HepG2 (cell line): ENCODE data around the gene CD163L1. TPM values are rescaled to one million over a fixed set of nuclear protein-coding genes. Genes with fewer than 3 reads are reported as not detected.

Source experiments
- ATAC-seq: fragments of 200-7000 bp; cut with Tn5 transposase; 3 replicates; pipeline ENCODE4 v1.9.1; 2020; ENCODE audit warnings: mild to moderate bottlenecking, moderate library complexity
- BruUV-seq: library from RNA; stranded (reverse); fragments of 400-500 nt; replicated peaks from 2 replicates; lab custom pipeline; 2021; lab: Mats Ljungman, UMichigan
- CTCF ChIA-PET: fragments of 300-600 bp; formaldehyde crosslinking; extraction: SDS; loops from one replicate; lab custom pipeline; 2021; ENCODE audit warnings: low total read pairs, inconsistent platforms, low intra/inter-chr PET ratio; lab: Yijun Ruan, JAX
- POLR2A ChIA-PET: fragments of 350-600 bp; sonication (Branson Sonifier 250); formaldehyde crosslinking; loops from one replicate; lab custom pipeline; 2020; ENCODE audit warnings: antibody characterized with exemption, inconsistent platforms; lab: Yijun Ruan, JAX
- DNase-seq: peaks from one replicate; pipeline ENCODE4 v3.0.0-alpha.2; 2015; ENCODE audit warnings: low spot score
- FAIRE-seq: peaks from 3 replicates; lab custom pipeline; 2011; peaks lifted over from hg19 to GRCh38; lab: Jason Lieb, UNC
- H2AFZ ChIP-seq: one replicate; pipeline ENCODE4 v1.6.1; 2011; ENCODE audit warnings: low read length, inconsistent platforms
- H3K27ac ChIP-seq: fragments of 300-600 bp; 3 replicates; pipeline ENCODE4 v1.8.0; 2011; ENCODE audit warnings: mixed run types, mild to moderate bottlenecking, mixed read lengths, low read length, inconsistent platforms; ENCODE audit not compliant: insufficient read depth; ENCODE audit errors: extremely low read length
- H3K27me3 ChIP-seq, 2 experiments: fragments of 200-600 bp in 1 of 2; 2 replicates in 1 of 2; 3 replicates in 1 of 2; pipeline versions ENCODE4 v1.6.0 to v1.8.0; 2011; ENCODE audit warnings: low read length in 2 of 2, mild to moderate bottlenecking in 2 of 2, moderate library complexity in 2 of 2, inconsistent platforms in 1 of 2; ENCODE audit not compliant: insufficient read depth in 2 of 2, control insufficient read depth in 1 of 2
- H3K36me3 ChIP-seq, 2 experiments: fragments of 200-600 bp in 1 of 2; replicated peaks in 1 of 2; 2 replicates in 1 of 2; 3 replicates in 1 of 2; pipeline versions ENCODE4 v1.5.1 to v1.8.0; 2011; ENCODE audit warnings: low read length in 2 of 2, inconsistent platforms in 1 of 2; ENCODE audit not compliant: insufficient read depth in 2 of 2, control insufficient read depth in 1 of 2
- H3K4me1 ChIP-seq: 2 replicates; pipeline ENCODE4 v1.5.1; 2012; ENCODE audit warnings: low read length, inconsistent platforms; ENCODE audit not compliant: insufficient read depth
- H3K4me2 ChIP-seq: 2 replicates; pipeline ENCODE4 v1.6.0; 2011; ENCODE audit warnings: low read depth, low read length, inconsistent platforms
- H3K4me3 ChIP-seq, 3 experiments: fragments of 200-600 bp in 1 of 3; sonication (generic), shearing (Covaris generic) in 1 of 3; replicated peaks in 1 of 3; 2 replicates each; pipeline ENCODE4 v1.5.1; 2011 to 2016; ENCODE audit warnings: low read length in 3 of 3, inconsistent platforms in 2 of 3, low read depth in 2 of 3, mild to moderate bottlenecking in 2 of 3, control low read depth in 1 of 3, mixed read lengths in 1 of 3; ENCODE audit not compliant: insufficient read depth in 1 of 3
- H3K79me2 ChIP-seq: one replicate; pipeline ENCODE4 v1.6.1; 2011; ENCODE audit warnings: low read length, inconsistent platforms; ENCODE audit not compliant: insufficient read depth
- H3K9ac ChIP-seq: 2 replicates; pipeline ENCODE4 v1.6.0; 2011; ENCODE audit warnings: mild to moderate bottlenecking, low read depth, low read length, inconsistent platforms; ENCODE audit not compliant: insufficient read depth
- H3K9me3 ChIP-seq: 2 replicates; pipeline ENCODE4 v1.5.1; 2012; ENCODE audit warnings: mild to moderate bottlenecking, low read length
- H4K20me1 ChIP-seq: 2 replicates; pipeline ENCODE4 v1.6.0; 2011; ENCODE audit warnings: inconsistent platforms, mild to moderate bottlenecking, low read length, moderate library complexity; ENCODE audit not compliant: insufficient read depth
- FOSL2 ChIP-seq: sonication (generic); formaldehyde crosslinking; IDR thresholded peaks from 2 replicates; pipeline ENCODE4 v1.4.0; 2020; ENCODE audit warnings: missing genetic modification reagents
- MBD4 ChIP-seq: IDR thresholded peaks from 2 replicates; pipeline ENCODE4 v1.6.1; 2012; ENCODE audit warnings: low read length, inconsistent platforms, borderline replicate concordance
- SMC3 ChIP-seq: IDR thresholded peaks from 2 replicates; pipeline ENCODE4 v1.6.1; 2011; ENCODE audit warnings: low read length, improper control_type of control experiment
- TRIM22 ChIP-seq: fragments of 450-650 bp; IDR thresholded peaks from 2 replicates; pipeline ENCODE4 v1.6.1; 2017
- ZFP62 ChIP-seq: sonication (generic); formaldehyde crosslinking; IDR thresholded peaks from 2 replicates; pipeline ENCODE4 v1.4.0; 2020; ENCODE audit warnings: missing genetic modification reagents
- ZNF644 ChIP-seq: IDR thresholded peaks from 2 replicates; pipeline ENCODE4 v1.6.1; 2016; ENCODE audit warnings: low read depth
- ZNF678 ChIP-seq: sonication (generic); formaldehyde crosslinking; IDR thresholded peaks from 2 replicates; pipeline ENCODE4 v1.4.0; 2020; ENCODE audit warnings: mild to moderate bottlenecking, missing genetic modification reagents
- ZSCAN12 ChIP-seq: sonication (generic); formaldehyde crosslinking; IDR thresholded peaks from 2 replicates; pipeline ENCODE4 v1.9.0; 2021; ENCODE audit warnings: mild to moderate bottlenecking, missing genetic modification reagents
- WGBS: methylation state at CpG from one replicate; pipeline ENCODE4 v1.1.6; 2017; ENCODE audit warnings: low lambda C conversion rate; 5-methylcytosine and 5-hydroxymethylcytosine counted together
- in situ Hi-C: cut with HindIII; loops from 2 replicates; pipeline ENCODE4 v1.10.0; 2017; ENCODE audit warnings: low pct_unique_long_range_greater_than_20kb; ENCODE audit not compliant: extremely low pct_ligation_motif_present
- intact Hi-C: fragments of 100-400 bp; cut with micrococcal nuclease; formaldehyde crosslinking; loops from one replicate; pipeline ENCODE4 v1.10.0; 2022; ENCODE audit not compliant: unreplicated experiment
- polyA plus RNA-seq, 8 experiments: library from polyadenylated mRNA; depleted of rRNA in 3 of 8; stranded (reverse) in 7 of 8; unstranded in 1 of 8; fragments of >200 nt; fragmentation: Illumina TruSeq in 4 of 8; extraction: Trizol in 4 of 8; gene quantifications; 2 replicates each; pipeline versions ENCODE4 v1.2.1 to v1.2.3, GENCODE V29; 2011 to 2016; ENCODE audit warnings: low read depth in 4 of 8, missing spikeins in 1 of 8, mixed read lengths in 1 of 8; ENCODE audit not compliant: insufficient read depth in 1 of 8
- total RNA-seq, 5 experiments: library from RNA; depleted of rRNA; stranded (reverse); fragments of >200 nt; fragmentation: Illumina TruSeq; extraction: Trizol; gene quantifications; 2 replicates each; pipeline ENCODE4 v1.2.3, GENCODE V29; 2016; ENCODE audit warnings: low read depth in 1 of 5
- TF ChIP-seq, protein P1 (sequence below): IDR thresholded peaks from 2 replicates; pipeline ENCODE4 v1.6.1; 2016; ENCODE audit warnings: missing compliant biosample characterization, missing genetic modification reagents, borderline replicate concordance
- TF ChIP-seq, protein P2 (sequence below): sonication (generic); formaldehyde crosslinking; IDR thresholded peaks from 2 replicates; pipeline ENCODE4 v1.8.0; 2022; ENCODE audit warnings: low read depth, missing genetic modification reagents

Gene CD163L1
- total and polyA plus RNA-seq, 2 of the 13 experiments (the other 11 are each of a cell fraction or from before 2014, with no cell fraction given) = 3.4 to 6.8 TPM

DNA sequence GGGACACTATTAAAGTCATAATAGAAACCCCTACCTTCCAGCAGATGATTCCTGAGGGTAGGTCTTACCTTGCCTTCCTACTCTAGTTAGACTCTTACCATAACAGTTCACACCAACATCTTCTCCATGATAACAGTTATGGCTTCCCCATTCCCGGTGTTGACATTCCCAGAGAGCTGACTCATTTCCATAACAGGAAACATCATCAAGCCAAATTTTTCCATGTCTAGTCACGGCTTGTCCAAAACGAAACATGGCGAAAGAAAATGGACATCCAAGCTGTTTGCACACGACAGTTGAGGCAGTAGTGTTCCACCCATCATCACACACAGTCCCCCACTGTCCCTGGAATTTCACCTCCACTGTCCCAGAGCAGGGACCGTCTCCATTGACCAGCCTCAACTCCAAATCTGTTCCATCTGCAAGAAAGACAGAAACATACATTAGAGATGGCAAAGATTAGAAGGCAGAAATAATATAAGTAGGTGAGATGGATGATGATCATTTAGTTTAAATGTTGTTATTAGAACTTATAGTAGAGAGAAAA, 10.6 kb downstream of the CD163L1 start:
- no TSS peak for BruUV-seq
- under 1% methylated on average over 6 of the region's 6 CpGs for WGBS
- H4K20me1 ChIP-seq = no peaks in the 10 kb centered on the region
- peaks cover 0 to 4% of the 10 kb centered on the region in 2 experiments; a peak in 2 of 5 replicates for H3K27me3 ChIP-seq
- no peak overlapping the region for H3K4me3 ChIP-seq
- peak; percentile 21 for DNase-seq
- no peaks in the 10 kb centered on the region for H3K9me3 ChIP-seq
- no peak overlapping the region for H2AFZ ChIP-seq
- ATAC-seq = no peak
- no peaks in the 10 kb centered on the region for H3K4me1 ChIP-seq
- no peaks in the 10 kb centered on the region for H3K36me3 ChIP-seq
- intact Hi-C loops = no loop called here
- ChIA-PET POLR2A (no interaction called here), CTCF (no interaction called here)
- H3K27ac ChIP-seq = no peak overlapping the region
- FAIRE-seq = no peak
- H3K4me2 ChIP-seq = no peak overlapping the region
- H3K79me2 ChIP-seq = no peaks in the 10 kb centered on the region
- no peak overlapping the region for H3K9ac ChIP-seq
- TF ChIP-seq FOSL2 (CRISPR knock-in tag) = peak; percentile 65
- TF ChIP-seq ZSCAN12 = no peak
- no peak for TF ChIP-seq SMC3
- no peak for TF ChIP-seq MBD4
- TF ChIP-seq, protein P1, sequence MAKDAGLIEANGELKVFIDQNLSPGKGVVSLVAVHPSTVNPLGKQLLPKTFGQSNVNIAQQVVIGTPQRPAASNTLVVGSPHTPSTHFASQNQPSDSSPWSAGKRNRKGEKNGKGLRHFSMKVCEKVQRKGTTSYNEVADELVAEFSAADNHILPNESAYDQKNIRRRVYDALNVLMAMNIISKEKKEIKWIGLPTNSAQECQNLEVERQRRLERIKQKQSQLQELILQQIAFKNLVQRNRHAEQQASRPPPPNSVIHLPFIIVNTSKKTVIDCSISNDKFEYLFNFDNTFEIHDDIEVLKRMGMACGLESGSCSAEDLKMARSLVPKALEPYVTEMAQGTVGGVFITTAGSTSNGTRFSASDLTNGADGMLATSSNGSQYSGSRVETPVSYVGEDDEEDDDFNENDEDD (CRISPR knock-in tag) = no peak
- TF ChIP-seq TRIM22 = no peak
- 0 out of 2 replicates have a peak, but pooled peaks have one; percentile 17 for TF ChIP-seq ZNF644
- no peak for TF ChIP-seq ZFP62 (CRISPR knock-in tag)
- no peak for TF ChIP-seq ZNF678 (CRISPR knock-in tag)
- TF ChIP-seq, protein P2, sequence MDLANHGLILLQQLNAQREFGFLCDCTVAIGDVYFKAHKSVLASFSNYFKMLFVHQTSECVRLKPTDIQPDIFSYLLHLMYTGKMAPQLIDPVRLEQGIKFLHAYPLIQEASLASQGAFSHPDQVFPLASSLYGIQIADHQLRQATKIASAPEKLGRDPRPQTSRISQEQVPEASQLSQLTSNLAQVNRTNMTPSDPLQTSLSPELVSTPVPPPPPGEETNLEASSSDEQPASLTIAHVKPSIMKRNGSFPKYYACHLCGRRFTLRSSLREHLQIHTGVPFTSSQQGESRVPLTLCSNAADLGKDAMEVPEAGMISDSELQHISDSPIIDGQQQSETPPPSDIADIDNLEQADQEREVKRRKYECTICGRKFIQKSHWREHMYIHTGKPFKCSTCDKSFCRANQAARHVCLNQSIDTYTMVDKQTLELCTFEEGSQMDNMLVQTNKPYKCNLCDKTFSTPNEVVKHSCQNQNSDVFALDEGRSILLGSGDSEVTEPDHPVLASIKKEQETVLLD = no peak
- in situ Hi-C loops = no loop called here
